OCI-LY1 (cell line): Measurements from ENCODE around the gene HNRNPF.

Source experiments
- H2AFZ ChIP-seq: fragments of 200-600 bp; sonication (generic), shearing (Covaris generic); 2 replicates; pipeline ENCODE4 v1.6.0; 2014; ENCODE audit warnings: antibody characterized with exemption, mild to moderate bottlenecking, low read length
- H3F3A ChIP-seq: fragments of 200-600 bp; sonication (generic), shearing (Covaris generic); 2 replicates; pipeline ENCODE4 v1.6.0; 2014; ENCODE audit warnings: mild to moderate bottlenecking, antibody characterized with exemption, low read length, moderate library complexity; ENCODE audit not compliant: insufficient read depth
- H3K27ac ChIP-seq: fragments of 200-600 bp; sonication (generic); 2 replicates; pipeline ENCODE4 v1.5.1; 2014; ENCODE audit warnings: low read length, mixed run types, mild to moderate bottlenecking, low read depth; ENCODE audit not compliant: poor library complexity, severe bottlenecking
- H3K27me3 ChIP-seq: fragments of 200-600 bp; sonication (generic); 2 replicates; pipeline ENCODE4 v1.6.0; 2014; ENCODE audit warnings: antibody characterized with exemption, mild to moderate bottlenecking, low read length, moderate library complexity; ENCODE audit not compliant: insufficient read depth
- H3K36me3 ChIP-seq: fragments of 200-600 bp; sonication (generic); 2 replicates; pipeline ENCODE4 v1.6.1; 2014; ENCODE audit warnings: mild to moderate bottlenecking, antibody characterized with exemption, low read length, moderate library complexity, mixed read lengths; ENCODE audit not compliant: insufficient read depth
- H3K4me1 ChIP-seq: fragments of 200-600 bp; sonication (generic); 2 replicates; pipeline ENCODE4 v1.5.1; 2014; ENCODE audit warnings: mild to moderate bottlenecking, low read length, moderate library complexity; ENCODE audit not compliant: insufficient read depth, severe bottlenecking
- H3K4me2 ChIP-seq: fragments of 200-600 bp; sonication (generic), shearing (Covaris generic); 2 replicates; pipeline ENCODE4 v1.6.1; 2014; ENCODE audit warnings: low read length
- H3K4me3 ChIP-seq: fragments of 200-600 bp; sonication (generic); 2 replicates; pipeline ENCODE4 v1.5.1; 2014; ENCODE audit warnings: low read length, low read depth, mild to moderate bottlenecking, mixed read lengths; ENCODE audit not compliant: poor library complexity, severe bottlenecking
- H3K79me2 ChIP-seq: fragments of 200-600 bp; shearing (Covaris generic); 2 replicates; pipeline ENCODE4 v1.6.1; 2016; ENCODE audit warnings: mixed run types, low read length, mixed read lengths; ENCODE audit not compliant: insufficient read depth
- H3K9ac ChIP-seq: fragments of 200-600 bp; sonication (generic), shearing (Covaris generic); 2 replicates; pipeline ENCODE4 v1.6.1; 2014; ENCODE audit warnings: mild to moderate bottlenecking, low read length, mixed read lengths
- H3K9me2 ChIP-seq: fragments of 200-600 bp; sonication (generic), shearing (Covaris generic); 2 replicates; pipeline ENCODE4 v1.6.1; 2014; ENCODE audit warnings: low read depth, mild to moderate bottlenecking, low read length, mixed read lengths
- H3K9me3 ChIP-seq: fragments of 200-600 bp; shearing (Covaris generic); 2 replicates; pipeline ENCODE4 v1.6.1; 2014; ENCODE audit warnings: low read length, mixed read lengths
- H4K20me1 ChIP-seq: fragments of 200-600 bp; sonication (generic), shearing (Covaris generic); 2 replicates; pipeline ENCODE4 v1.6.0; 2016; ENCODE audit warnings: mild to moderate bottlenecking, low read length; ENCODE audit not compliant: insufficient read depth
- EZH2 ChIP-seq: fragments of 200-600 bp; sonication (generic), shearing (Covaris generic); IDR thresholded peaks from 2 replicates; pipeline ENCODE4 v1.8.0; 2017; ENCODE audit warnings: borderline replicate concordance, mixed run types, mild to moderate bottlenecking, antibody characterized with exemption, low read length, moderate library complexity, mixed read lengths
- TF ChIP-seq, protein P1 (sequence below): fragments of 200-600 bp; sonication (generic), shearing (Covaris generic); IDR thresholded peaks from 2 replicates; pipeline ENCODE4 v1.5.1; 2017; ENCODE audit warnings: mild to moderate bottlenecking, antibody characterized with exemption, low read length, moderate library complexity, mixed read lengths

Gene HNRNPF

DNA sequence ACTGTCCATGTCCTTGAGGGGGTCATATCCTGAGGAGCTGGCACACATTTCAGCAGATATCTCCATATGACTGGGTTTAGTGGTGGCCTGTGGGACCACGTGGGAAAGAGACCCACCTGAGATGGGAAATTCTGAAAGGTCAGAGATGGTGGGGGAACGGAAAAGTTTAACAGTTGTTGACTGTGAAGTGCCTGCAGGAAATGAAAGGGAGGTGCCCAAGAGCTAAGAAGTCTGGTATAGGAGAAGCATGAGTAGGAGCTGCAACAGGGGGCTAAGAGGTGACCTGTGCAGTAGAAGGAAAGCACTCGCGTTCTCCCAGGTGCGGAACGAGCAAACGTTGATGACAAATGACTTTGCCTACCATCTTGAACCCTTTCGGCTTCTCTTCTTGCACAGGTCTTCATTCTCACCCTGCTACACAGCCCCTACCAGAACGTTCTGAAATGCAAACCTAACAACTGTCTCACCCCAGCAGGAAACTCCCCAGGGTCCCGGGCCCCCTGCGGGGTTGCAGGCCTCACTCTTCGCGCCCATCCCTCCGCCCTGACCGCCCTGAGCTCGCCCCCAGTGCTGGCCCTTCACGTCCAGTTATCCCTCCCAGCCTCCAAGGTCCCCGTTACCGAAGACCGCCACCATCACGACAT lies 47.3 kb downstream of the HNRNPF start:
- no peaks in the 10 kb centered on the region for H3K9me3 ChIP-seq
- no peaks in the 10 kb centered on the region for H3K4me1 ChIP-seq
- H4K20me1 ChIP-seq = no peaks in the 10 kb centered on the region
- no peak overlapping the region for H3K4me3 ChIP-seq
- no peak overlapping the region for H2AFZ ChIP-seq
- H3K4me2 ChIP-seq = no peak overlapping the region
- H3K79me2 ChIP-seq = no peaks in the 10 kb centered on the region
- no peak overlapping the region for H3K27ac ChIP-seq
- no peak overlapping the region for H3K9ac ChIP-seq
- no peaks in the 10 kb centered on the region for H3K9me2 ChIP-seq
- no peaks in the 10 kb centered on the region for H3F3A ChIP-seq
- H3K36me3 ChIP-seq = no peaks in the 10 kb centered on the region
- TF ChIP-seq, protein P1, sequence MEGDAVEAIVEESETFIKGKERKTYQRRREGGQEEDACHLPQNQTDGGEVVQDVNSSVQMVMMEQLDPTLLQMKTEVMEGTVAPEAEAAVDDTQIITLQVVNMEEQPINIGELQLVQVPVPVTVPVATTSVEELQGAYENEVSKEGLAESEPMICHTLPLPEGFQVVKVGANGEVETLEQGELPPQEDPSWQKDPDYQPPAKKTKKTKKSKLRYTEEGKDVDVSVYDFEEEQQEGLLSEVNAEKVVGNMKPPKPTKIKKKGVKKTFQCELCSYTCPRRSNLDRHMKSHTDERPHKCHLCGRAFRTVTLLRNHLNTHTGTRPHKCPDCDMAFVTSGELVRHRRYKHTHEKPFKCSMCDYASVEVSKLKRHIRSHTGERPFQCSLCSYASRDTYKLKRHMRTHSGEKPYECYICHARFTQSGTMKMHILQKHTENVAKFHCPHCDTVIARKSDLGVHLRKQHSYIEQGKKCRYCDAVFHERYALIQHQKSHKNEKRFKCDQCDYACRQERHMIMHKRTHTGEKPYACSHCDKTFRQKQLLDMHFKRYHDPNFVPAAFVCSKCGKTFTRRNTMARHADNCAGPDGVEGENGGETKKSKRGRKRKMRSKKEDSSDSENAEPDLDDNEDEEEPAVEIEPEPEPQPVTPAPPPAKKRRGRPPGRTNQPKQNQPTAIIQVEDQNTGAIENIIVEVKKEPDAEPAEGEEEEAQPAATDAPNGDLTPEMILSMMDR = no peak
- no peak for TF ChIP-seq EZH2
- no peaks in the 10 kb centered on the region; the same call in 1 of the 2 replicates for H3K27me3 ChIP-seq

DNA sequence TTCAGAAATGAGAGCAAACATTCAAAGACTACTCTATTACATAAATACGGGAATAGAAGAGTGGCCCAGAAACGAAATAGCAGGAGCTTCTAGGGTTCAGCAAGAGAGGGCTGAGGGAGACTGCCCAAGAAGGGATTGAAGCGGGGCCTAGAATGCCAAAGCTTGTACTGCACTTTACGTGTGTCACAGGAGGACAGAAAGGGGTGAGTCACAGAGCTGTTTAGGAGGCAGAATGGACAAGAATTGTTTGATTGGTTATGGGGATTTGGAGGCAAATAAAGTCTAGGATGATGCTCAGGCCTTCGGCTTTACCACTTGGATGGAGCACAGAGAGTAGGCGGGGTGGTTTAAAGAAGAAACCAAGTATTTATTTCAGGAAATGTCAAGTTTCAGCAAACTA lies 48.9 kb downstream of the HNRNPF start:
- Histone ChIP-seq H3K9ac (no peak overlapping the region), H2AFZ (no peak overlapping the region), H3K4me1 (no peaks in the 10 kb centered on the region), H3K27ac (no peak overlapping the region), H4K20me1 (no peaks in the 10 kb centered on the region), H3K79me2 (no peaks in the 10 kb centered on the region), H3F3A (no peaks in the 10 kb centered on the region), H3K27me3 (no peaks in the 10 kb centered on the region; the same call in 1 of the 2 replicates), H3K9me2 (no peaks in the 10 kb centered on the region), H3K36me3 (no peaks in the 10 kb centered on the region), H3K9me3 (no peaks in the 10 kb centered on the region), H3K4me2 (no peak overlapping the region), H3K4me3 (no peak overlapping the region)
- no peak for TF ChIP-seq EZH2
- TF ChIP-seq, protein P1 = no peak

DNA sequence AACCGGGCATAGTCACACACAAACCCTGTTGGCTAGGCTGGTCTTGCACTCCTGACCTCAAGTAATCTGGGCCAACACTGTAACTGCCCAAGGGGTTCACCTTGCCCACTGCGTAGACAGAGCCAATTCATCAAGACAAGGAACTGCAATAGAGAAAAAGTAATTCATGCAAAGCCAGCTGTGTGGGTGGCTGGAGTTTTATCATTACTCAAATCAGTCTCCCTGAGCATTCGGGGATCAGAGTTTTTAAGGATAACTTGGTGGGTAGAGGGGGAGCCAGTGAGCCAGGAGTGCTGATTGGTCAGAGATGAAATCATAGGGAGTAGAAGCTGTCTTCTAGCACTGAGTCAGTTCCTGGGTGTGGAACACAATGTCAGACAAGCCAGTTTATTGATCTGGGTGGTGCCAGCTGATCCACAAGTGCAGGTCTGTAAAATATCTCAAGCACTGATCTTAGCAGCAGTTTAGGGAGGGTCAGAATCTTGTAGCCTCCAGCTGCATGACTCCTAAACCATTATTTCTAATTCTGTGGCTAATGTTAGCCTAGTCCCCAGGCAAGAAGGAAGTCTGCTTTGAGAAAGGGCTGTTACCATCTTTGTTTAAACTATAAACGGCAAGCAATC lies 53.1 kb downstream of the HNRNPF start:
- H3K79me2 ChIP-seq = no peaks in the 10 kb centered on the region
- H3K9me2 ChIP-seq = no peaks in the 10 kb centered on the region
- H3K9ac ChIP-seq = no peak overlapping the region
- H2AFZ ChIP-seq = no peak overlapping the region
- H3K27ac ChIP-seq = no peak overlapping the region
- H3K4me3 ChIP-seq = no peak overlapping the region
- no peaks in the 10 kb centered on the region for H4K20me1 ChIP-seq
- no peak overlapping the region for H3K4me2 ChIP-seq
- no peaks in the 10 kb centered on the region for H3K27me3 ChIP-seq
- H3K9me3 ChIP-seq = no peaks in the 10 kb centered on the region
- no peaks in the 10 kb centered on the region for H3K4me1 ChIP-seq
- TF ChIP-seq, protein P1 = no peak
- TF ChIP-seq EZH2 = no peak
- no peaks in the 10 kb centered on the region for H3K36me3 ChIP-seq
- H3F3A ChIP-seq = no peaks in the 10 kb centered on the region
